AG10803 (cell line): ENCODE data around the gene ACO1.

Experiments
- DNase-seq: peaks from one replicate; pipeline ENCODE4 v3.0.0; 2010; ENCODE audit warnings: low read depth
- H3K4me3 ChIP-seq: 2 replicates; pipeline ENCODE4 v1.5.1; 2011; ENCODE audit warnings: mild to moderate bottlenecking, low read length, control low read depth
- TF ChIP-seq, protein P1 (sequence below): conservative IDR thresholded peaks from 2 replicates; pipeline ENCODE4 v1.5.1; 2011; ENCODE audit warnings: mild to moderate bottlenecking, low read length, control low read depth, inconsistent platforms

ACO1 gene

GRCh38 chr9:32404856-32405255 lies 20.4 kb downstream of the ACO1 start:
- no peak overlapping the region for H3K4me3 ChIP-seq
- no peak for DNase-seq
- TF ChIP-seq, protein P1, sequence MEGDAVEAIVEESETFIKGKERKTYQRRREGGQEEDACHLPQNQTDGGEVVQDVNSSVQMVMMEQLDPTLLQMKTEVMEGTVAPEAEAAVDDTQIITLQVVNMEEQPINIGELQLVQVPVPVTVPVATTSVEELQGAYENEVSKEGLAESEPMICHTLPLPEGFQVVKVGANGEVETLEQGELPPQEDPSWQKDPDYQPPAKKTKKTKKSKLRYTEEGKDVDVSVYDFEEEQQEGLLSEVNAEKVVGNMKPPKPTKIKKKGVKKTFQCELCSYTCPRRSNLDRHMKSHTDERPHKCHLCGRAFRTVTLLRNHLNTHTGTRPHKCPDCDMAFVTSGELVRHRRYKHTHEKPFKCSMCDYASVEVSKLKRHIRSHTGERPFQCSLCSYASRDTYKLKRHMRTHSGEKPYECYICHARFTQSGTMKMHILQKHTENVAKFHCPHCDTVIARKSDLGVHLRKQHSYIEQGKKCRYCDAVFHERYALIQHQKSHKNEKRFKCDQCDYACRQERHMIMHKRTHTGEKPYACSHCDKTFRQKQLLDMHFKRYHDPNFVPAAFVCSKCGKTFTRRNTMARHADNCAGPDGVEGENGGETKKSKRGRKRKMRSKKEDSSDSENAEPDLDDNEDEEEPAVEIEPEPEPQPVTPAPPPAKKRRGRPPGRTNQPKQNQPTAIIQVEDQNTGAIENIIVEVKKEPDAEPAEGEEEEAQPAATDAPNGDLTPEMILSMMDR: no peak

DNA sequence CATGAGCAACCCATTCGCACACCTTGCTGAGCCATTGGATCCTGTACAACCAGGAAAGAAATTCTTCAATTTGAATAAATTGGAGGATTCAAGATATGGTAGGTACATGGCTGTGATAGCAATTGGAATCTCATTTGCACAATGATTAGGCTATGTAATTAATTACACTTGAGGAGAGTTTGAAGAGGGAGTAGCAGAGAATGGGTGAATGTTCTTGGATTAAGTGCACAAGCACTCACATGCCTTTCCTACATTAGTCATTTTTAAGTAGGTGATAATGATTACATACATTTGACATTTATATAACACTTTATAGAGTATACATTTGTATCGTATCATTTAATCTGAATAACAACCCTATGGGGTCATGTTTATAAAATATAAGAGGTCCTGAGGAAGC lies 21.1 kb downstream of the ACO1 start:
- TF ChIP-seq, protein P1: no peak
- no peak for DNase-seq
- no peak overlapping the region for H3K4me3 ChIP-seq

DNA sequence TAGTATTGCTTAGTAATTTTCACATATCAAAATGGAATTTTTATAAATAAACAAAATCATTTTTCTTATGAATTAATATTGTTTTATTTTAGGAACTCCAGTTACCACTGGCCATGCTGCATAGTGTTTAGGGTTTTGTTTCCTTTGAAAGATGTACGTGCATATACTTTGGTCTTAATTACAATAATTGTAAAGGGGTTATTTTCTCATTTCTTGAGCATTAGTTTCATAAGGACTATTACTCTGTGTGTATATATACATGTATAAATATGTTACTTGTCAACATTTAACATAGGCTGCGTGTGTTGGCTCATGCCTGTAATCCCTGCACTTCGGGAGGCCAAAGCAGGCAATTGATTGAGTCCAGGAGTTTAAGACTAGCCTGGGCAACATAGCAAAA lies 21.6 kb downstream of the ACO1 start:
- no peak overlapping the region for H3K4me3 ChIP-seq
- TF ChIP-seq, protein P1: no peak
- no peak for DNase-seq

DNA sequence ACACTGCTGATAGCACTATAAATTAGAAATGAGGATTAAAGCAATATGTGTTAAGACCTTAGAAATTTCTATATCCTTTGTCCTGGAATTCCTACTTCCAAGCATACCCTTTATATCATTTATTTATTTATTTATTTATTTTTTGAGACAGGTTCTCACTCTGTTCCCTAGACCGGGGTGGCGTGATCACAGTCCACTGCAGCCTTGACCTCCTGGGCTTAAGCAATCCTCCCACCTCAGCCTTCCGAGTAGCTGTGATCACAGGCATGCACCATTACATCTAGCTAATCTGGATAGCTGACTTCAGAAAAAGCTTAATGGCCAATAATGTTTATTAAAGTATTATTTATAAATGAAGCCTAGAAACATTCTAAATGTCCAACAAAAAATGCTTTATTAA lies 27.3 kb downstream of the ACO1 start:
- no peak overlapping the region for H3K4me3 ChIP-seq
- no peak for DNase-seq
- TF ChIP-seq, protein P1: no peak

DNA sequence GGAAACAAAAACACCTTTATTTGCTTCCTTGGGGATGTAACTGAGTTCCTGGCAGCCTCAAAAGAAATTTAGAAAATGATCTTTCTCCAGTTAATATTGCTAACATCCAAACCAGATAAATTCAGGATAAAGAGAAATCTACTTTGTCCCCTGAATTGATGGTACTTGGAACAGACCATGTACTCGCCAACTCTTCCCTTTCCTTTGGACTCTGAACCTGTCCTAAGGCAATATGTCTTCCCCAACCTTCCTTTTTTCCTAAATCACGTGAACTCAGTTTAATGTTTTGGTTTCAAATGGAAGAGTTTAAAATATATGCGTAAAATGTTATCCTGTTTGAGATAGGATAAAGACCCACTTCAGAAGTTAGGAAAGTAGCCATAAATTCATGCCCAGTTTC lies 28.0 kb downstream of the ACO1 start:
- DNase-seq: no peak
- no peak overlapping the region for H3K4me3 ChIP-seq
- TF ChIP-seq, protein P1: no peak

DNA sequence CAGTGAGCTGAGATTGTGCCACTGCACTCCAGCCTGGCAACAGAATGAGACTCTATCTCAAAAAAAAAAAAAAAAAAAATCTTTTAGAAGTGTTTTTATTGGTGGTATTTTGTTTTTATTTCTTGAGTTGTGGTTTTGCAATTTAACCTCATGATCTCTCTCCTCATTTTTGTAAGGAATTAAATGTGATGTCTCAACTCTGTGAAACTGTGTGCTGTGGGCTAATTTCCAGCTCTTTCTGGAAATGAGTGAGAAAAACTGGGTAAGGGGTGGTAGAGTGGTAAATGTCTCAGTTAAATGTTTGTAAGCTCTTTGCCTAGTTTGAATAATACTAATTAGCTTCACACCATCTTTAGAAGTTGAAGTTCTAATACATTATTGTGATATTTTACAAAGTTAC lies 29.0 kb downstream of the ACO1 start:
- H3K4me3 ChIP-seq: no peak overlapping the region
- peak; percentile 50 for DNase-seq
- TF ChIP-seq, protein P1: no peak

DNA sequence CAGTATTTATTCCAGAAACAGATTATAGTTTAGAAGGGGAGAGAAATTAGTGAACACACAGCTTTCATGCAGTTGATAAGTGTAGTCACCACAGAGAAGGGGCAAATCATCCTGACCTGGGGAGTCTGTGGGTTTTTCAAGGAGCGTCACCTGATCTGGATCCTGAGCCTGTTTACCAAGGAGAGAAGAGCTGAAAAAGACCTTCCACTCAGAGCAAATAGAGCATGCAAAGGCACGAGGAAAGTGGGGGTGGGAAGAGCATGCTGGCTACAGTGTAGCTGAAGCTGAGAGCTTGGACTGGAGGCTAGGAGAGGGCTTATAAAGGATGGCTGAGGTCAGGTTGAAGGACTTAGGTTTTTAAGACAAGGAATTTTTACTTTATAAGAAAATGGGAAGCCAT lies 30.4 kb downstream of the ACO1 start:
- no peak overlapping the region for H3K4me3 ChIP-seq
- TF ChIP-seq, protein P1: no peak
- DNase-seq: no peak
